DMS153 treated with DMSO at 0.1 percent for 48 hours (cell line): Measurements from ENCODE around the gene ABCC3.

ENCODE experiments used
- DNase-seq: peaks from one replicate; lab custom pipeline; 2025; ENCODE audit not compliant: unreplicated experiment; lab: John Stamatoyannopoulos, UW

ABCC3 gene

DNA sequence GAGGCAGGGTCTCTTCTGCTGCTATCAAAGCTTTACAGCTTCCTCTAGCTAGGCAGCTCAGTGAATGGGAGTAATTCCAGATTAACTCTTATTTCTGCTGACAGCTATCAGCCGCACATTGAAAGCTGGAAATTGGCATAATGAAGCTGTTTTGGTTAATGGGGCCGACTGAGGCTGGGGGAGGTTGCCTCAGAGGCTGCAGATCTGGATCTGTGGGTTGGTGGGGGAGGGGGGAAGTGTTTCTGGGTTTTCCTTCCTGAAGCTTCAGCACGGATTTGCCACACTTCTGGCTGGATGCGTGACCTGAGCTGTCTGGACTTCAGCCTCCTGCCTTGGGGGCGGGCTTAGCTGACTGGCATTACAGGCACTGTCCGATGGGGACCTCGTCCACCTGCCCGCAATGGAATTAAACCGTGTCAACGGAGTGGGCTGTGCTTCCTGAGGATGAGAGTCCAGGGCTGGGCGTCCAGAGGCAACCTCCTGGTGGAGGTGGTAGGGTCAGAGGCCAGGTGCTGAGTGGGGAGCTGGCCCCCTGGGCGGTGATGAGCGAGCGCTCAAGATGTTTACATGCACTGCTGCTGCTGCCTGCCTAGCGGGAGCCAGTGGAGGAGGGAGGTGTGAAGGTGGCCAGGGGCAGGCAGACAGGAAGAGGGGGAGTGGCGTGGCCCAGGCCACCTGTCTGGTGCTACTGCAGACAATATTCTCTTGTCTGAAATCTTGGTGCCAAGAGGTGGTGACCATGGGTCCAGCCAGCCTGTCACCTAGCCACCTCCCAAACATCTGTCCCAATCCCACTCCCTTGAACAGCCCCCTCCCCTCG, 6.7 kb upstream of the ABCC3 start:
- DNase-seq, result peak; percentile 70

DNA sequence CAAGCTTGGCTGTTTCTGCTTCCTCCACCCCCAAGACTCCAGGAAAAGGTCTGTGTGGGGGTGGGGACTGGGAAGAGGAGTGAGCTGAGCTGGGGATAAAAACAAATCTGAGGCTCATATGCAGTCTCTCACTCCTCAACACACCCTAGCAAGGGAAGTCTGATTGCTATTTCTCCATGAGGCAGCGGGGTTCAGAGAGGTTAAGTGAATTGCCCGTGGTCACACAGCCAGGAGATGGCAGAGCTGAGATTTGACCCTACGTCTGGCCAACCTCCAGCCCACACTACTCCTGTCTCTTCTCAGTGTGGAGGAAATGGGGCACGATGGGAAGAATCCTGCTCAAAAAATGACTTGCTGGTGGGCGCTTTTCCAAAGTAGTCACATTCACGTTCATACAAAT, 4.8 kb upstream of the ABCC3 start:
- no peak for DNase-seq

DNA sequence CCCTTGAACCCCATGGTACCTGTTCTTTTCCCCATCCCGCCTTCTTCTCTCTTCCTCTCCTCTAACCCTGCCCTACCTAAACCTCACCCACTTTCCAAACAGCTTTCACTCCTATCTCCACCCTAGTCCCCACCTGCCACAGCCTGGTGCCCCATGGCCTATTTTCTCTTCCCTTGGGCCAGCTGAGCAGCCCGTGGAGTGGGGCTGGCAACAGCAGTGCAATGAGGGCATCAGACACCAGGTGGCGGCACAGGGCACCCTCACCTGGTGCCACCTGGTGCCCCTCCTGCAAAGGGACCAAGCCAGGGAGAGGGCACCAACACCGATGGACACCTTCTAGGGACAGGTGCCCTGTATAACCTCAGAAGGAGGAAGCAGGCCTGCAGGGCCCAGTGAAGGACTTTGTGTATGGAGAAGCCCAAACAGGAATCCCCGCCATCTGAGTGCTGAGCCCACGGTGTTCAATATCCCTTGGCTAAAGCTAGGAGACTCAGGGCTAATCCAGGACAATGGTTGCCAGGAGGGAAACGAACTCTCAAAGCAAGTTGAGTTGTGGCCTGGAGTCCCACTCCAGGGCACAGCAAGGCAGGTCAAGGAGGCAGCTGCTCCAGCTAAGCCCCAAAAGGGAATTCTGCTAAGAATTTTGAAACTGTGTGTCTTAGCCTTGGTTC, 4.0 kb upstream of the ABCC3 start:
- DNase-seq, result peak; percentile 52

DNA sequence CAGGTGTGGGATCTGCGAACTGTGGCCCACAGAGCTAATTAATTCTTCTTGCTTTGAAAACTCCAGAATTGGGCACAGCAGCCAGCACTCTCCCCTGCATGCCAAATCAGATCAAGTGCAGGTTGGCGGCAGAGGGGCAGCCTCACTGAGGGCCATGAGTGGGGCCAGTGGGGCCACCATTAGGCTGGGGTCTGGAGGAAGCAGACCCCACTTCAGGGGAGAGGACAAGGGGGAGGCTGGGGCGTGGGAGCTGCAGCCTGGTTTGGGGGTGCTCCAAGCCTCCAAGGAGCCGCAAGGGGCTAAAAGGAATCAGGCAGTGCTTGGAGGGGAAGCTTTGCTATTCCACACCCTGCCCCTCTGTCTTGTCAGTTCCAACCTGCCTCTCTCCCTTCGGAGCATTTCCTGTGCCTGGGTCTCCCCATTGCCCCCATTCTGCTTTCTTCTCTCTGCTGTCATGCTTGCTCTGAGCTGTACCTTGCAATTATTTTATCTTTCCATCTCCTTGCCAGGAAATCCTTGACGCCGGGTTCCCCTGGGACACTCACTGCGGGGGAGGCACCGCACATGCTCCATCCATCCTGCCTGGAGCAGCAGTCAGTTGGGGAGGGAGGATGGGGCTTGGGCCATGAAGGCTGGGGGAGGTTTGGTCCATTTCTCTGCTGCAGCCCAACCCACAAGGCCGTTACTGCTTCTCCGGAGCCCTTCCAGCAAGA, 3.3 kb upstream of the ABCC3 start:
- no peak for DNase-seq

DNA sequence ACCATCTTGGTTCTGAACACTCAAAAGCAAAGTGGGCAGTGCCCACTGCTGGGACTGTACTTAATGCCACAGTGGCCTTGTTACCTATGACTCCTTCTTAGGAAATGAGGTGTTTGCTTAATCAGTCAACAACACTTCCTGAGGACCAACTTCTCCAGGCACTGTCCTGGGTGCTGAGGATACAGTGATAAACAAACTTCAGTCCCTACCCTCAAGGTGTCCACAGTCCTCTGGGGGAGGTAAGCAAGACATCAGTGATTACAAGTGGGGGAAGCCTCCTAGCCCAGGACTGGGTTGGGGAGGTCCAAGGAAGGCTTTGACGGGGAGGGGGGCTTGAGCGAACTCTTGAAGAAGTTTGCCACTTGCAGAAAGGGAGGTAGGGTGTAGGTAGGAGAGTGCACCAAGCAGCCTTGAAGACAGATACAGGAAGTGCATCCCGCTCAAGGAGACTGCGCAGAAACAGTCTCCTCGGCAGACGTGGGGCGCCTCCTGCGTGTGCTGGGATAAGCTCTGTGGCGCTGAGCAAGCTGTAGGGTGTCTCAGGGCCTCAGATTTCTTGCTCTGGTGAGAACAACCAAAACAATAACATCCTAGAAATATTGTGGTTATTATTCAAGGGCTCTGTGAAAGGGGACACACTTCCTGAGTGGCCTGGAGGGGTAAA, 2.6 kb upstream of the ABCC3 start:
- DNase-seq, result no peak

DNA sequence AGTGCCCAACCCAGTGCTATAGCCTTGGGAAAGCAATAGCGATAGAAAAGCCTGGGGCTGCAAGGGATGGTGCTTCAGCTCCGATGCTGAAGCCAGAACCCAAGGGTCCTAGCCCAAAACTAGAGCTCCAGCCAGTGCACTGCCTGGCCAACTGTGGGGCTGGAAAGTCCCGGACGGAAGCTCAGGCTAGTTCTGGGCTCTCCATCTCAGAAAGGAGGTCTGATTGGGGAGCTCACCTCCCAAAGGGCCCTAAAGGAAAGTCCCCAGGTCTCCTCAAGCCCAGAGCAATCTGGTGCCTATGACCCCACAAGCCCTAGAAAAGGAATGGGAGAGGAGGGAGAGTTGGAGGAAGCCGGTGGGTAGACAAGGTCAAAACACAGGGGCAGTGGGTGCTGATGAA, 2.0 kb upstream of the ABCC3 start:
- no peak for DNase-seq

DNA sequence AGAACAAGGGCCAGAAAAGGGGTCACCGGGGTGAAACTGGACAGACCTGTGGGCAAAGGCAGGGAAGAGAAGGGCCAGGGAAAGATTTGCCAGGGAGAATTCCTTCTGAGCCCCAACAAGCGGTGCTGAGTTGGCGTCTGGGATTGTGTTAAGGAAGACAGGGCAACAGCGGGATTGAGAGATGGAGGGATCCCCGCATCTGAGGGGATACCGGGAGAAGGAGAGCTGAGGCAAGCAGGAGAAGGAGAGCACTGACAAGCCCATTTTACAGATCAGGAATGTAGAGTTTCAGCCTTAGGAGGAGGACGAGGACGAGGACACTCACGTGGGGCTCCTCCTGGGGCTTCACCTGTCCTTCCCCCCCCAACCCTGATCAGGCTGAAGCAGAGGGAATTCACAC, 998 bp upstream of the ABCC3 start:
- no peak for DNase-seq

DNA sequence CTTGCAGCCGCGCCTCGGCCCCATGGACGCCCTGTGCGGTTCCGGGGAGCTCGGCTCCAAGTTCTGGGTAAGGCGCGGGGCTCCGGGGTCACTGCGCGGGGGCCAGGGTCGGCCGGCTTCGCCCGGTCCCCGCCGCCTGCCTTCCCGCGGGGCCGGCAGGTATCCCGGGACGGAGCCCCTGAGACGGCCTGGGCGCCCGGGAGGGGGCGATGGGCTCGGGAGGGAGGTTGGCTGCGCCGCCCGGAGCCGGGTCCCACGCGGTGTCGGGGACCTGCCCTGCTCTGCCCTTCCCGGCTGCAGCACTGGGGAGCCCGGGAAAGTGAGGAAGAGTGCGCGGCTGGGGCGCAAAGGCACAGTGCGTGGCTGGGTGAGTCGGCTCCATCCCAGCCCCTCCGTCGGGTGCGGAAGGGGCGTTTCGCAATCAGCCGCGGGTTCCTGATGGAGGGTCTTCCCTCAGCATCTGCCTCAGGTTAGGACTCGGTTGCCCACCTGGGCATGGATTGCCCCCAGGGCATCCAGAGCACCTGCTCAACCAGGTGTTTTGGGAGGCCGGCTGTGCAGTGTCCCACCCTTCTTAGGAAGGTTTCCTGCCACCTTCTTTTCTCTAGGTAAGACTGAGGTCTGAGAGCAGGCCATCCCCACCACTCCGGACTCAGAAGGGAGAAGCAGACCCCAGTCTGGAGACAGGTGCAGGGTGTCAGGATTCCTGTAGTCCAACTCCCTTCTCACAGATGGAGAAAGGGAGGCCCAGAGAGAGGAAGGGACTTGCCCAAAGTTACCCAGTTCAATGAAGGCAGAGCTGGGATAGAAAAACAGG, 442 bp downstream of the ABCC3 start:
- no peak for DNase-seq

DNA sequence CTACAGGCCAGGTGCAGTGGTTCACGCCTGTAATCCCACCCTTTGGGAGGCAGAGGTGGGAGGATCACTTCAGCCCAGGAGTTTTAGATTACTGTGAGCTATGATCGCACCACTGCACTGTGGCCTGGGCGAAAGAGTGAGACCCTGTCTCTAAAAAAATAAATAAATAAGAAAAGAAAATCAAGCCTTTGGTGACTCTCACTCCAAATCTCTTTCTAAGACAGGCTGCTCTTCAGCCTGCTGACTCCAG, 976 bp downstream of the ABCC3 start:
- no peak for DNase-seq

DNA sequence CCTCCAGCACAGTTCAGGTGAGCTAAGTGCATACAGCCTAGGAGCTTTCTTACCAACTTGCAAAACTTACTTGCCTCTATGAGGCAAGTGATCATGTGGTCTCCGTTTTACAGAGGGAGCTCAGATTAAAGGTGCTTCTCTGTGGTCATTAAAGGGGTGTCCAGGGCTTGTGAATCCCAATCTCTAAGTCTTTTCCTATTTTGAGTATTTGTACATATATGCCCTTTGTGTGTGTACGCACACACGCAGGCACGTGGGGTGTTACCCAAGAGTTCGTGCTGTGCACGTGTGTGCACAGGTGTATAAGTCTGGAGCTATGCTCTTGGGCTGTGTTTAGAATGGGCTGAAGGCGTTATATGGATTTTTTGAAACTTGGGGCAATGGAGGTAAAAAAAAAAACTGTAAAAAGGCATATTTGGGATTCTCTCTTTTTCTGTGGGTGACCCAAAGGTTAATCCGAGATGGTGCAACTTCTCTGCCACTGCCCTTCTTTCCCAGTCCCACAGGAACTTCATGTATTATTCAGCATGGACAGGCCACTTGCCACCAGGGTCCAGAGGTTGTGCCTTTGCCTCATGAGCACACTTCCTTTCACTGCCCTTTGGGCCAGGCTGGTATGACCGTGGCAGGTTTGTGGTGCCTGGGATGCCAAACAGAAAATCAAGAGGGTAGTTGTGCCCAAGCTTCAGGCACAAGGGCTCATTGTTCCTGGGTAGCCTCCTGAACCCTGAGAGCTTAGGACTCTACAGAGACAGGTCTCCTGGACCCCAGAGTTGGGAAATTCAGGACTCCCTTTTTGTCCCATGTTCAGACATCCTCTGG, 1.5 kb downstream of the ABCC3 start:
- no peak for DNase-seq

DNA sequence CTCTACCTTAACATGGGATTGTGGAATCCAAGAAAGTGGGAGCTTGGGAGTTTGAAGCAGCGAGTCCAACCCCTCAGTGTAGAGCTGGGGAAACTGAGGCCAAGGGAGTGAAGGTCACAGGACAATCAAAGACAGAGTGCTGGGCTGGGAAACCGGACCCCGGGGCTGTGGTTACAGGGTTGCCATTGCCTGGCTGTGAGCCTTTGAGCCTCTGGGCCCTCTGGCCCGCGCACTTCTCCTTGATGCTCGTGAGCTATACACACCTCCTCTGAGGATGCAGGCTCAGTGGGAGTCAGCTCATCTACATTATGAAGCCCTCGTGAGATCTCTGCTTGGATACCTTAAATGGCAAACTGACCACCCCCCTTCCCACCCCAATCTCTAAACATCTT, 2.1 kb downstream of the ABCC3 start:
- DNase-seq, result no peak

DNA sequence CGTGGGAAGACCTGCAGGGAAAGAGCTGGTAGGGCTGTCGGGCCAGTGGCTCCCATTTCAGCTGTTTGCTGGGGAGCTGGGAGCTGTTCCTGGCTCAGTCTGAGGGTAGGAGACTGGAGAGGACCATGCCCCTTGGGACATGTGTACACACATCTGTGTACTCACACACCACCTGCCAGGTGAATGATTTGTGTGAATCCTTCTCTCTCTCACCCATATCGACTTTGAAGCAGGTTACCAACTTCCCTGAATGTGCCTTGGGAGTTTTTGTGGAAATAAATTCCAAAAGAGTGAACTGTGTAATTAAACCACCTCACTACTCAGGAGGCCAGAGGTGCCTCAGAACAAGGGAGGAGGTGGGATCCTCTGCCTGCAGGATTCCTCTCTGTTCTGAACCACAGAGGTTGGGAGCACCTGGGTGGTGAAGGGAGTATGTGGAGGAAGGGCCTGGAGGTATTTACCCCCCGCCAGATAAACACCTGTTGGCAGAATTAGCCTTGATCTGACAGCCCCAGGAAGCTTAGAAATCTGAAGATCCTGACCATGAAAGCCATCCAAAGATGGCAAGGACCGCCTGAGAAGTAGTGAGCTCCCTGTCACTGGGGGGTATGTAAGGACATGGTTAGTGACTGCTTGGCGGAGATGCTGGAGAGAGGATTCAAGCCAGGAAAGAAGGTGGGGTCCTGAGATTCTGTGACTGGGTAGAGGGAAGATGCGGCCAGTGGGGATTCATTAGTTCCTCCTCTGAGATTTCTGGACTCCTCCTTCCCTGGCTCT, 3.3 kb downstream of the ABCC3 start:
- DNase-seq, result no peak

DNA sequence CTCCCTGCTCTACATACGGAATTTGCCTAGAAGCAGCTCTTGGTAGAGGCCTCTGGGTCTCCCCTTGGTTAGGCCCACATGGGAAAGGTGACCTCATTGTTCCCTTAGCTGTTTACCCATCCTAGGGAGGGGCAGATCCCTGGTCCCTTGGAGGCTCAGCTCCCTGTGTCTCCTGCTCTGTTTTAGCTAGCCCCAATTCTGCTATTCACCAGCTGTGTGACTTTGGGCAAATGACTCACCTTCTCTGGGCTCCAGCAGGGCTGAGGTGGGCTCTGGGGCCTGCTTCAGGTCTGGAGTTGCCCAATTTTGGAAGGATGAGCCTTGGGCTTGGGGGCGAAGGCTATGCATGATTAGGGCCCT, 3.9 kb downstream of the ABCC3 start:
- DNase-seq, result no peak

DNA sequence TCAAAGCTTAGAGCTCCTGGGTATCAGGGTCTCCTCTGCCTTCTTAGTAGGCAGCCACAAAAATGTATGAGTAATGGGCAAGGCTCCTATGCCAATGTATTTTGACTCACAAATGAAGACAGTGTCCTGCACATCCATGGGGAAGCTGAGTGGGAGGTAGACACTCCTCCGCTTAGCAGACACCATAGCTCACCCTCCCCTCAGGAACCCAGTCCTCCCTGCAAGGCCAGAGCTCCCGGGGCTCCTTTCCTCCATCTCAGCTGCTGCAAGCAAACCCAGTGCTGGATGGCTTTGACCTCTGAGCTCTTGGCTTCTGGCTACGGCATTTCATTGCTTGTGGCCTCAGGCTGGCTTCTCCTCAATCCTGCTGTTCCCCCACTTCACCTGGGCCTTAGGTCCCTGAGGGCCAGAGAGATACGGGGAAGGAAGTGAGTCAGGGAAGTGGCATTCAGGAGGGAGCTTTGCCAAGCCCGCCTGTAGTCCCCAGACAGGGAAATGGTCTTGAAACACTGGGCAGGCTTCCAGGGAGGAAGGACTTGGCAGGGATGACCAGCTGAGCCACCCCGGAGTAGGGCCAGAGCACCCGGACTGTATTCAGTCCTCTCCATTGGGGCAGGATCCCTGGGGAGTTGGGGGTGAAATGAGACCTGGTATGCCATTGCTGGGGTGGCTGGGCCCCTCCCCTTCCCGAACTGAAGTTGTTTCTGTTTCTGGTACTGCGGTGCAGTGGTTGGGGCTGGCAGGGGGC, 4.5 kb downstream of the ABCC3 start:
- peak; percentile 78 for DNase-seq

DNA sequence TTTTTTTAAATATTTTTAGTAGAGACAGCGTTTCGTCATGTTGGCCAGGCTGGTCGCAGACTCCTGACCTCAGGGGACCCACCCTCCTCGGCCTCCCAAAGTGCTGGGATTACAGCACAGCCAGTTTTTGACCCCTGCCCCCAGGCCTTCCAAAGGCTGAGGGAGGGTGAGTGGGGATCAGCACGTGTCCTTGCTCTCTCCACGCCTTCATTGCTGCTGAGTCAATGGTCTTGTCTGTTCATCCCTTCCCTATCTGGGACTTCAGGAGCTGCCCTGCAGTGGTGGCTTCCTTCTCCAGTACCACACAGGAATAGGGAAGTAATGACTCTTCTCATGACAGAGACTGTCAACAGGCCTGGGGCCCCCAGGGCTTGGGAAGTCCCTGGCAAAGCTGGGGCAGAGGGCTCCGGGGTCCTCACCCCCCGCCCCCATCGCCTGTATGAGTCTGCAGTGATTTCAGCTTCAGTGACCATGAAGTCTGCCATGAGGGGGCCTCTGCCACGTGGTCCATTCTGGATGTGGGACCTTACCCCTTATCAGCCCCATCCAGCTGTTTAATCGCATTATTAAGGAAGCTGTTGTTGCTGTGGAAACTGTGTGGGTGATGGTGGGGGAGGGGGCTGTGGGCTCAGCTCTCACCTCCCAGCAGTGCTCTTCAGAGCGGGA, 6.1 kb downstream of the ABCC3 start:
- no peak for DNase-seq

DNA sequence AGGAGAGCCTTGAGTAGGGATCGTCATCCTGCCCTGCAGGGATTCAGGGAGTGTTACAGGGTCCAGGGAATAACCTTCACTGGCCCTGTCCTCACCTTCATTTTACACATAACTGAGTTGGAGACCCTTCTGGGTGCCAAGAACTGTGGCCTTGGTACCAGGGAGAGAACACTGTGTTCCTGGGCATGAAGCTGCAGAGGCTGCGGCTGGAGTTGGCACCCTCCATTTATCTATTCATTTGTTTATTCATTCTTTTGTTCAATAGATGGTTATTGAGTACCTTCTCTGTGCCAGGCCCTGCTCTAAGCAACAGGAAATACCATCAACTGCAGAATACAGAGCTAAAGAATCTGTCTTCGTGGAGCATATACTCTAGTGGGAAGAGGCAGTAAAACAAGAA, 6.7 kb downstream of the ABCC3 start:
- no peak for DNase-seq

DNA sequence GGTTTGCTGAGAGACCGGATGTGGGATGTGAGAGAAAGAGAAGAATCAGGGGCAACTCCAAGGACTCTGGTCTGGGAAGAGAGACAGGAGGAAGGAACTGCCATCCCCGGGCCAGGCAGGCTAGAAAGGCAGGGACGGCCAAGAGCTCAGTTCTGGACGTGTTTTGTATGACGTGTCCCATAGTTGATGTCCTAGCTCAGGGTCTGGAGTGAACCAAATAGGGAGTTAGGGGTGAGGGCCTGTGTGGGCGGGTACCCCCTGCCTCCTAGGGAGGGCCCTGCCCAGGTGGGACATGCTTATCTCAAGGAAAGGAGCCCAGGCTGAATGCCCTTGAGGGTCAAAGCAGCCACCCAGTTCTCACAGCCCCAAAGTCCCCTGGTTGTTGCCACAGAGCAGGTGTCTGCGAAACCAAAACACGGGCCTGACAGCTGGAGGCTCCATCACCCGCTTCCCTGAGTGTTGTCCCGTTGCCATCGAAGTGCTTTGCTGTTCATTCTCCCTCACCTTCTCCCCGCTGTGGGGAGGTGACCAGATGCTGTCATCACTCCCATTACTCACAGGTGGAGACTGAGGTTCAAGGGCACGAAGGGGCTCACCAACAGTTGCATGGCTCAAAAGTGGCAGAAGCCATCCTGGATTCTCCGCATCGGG, 7.5 kb downstream of the ABCC3 start:
- no peak for DNase-seq
